ENCODE measurements around the gene MPZL1. TPM values are rescaled to one million over a fixed set of nuclear protein-coding genes. Genes with fewer than 3 reads are reported as not detected.

MPZL1 gene
- total RNA-seq, 4 donors from 2014 or later: 37.1 to 52.3 (median 39.9) TPM

DNA sequence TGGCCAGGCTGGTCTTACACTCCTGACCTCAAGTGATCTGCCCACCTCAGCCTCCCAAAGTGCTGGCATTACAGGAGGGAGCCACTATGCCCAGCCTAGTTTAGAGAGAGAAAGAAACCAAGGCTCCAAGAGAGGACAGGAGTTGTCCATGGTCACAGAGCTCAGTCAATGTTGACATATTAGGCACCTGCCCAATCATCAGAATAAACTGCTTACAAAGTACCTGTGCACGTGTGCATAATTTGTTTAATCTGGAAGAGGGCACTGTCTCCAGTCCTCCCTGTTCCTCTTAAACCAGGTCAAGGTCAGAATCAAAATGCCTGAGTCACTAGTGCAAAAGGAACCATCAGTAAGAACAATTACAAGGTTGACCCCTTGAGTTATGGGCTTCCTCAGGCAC, 20.3 kb upstream of the MPZL1 start:
- WGBS: 67% methylated on average over 1 of the region's 1 CpG
- TF ChIP-seq POLR2AphosphoS5 (IDR thresholded peaks at IDR 0.05): no peak
- TF ChIP-seq, protein P1, sequence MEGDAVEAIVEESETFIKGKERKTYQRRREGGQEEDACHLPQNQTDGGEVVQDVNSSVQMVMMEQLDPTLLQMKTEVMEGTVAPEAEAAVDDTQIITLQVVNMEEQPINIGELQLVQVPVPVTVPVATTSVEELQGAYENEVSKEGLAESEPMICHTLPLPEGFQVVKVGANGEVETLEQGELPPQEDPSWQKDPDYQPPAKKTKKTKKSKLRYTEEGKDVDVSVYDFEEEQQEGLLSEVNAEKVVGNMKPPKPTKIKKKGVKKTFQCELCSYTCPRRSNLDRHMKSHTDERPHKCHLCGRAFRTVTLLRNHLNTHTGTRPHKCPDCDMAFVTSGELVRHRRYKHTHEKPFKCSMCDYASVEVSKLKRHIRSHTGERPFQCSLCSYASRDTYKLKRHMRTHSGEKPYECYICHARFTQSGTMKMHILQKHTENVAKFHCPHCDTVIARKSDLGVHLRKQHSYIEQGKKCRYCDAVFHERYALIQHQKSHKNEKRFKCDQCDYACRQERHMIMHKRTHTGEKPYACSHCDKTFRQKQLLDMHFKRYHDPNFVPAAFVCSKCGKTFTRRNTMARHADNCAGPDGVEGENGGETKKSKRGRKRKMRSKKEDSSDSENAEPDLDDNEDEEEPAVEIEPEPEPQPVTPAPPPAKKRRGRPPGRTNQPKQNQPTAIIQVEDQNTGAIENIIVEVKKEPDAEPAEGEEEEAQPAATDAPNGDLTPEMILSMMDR (IDR thresholded peaks at IDR 0.05): no peak
- TF ChIP-seq EP300 (IDR thresholded peaks at IDR 0.05): no peak
- TF ChIP-seq POLR2A (IDR thresholded peaks at IDR 0.05): no peak
- peaks cover 11% of the 10 kb centered on the region for H3K4me1 ChIP-seq
- no peak overlapping the region for H3K4me3 ChIP-seq
- H3K36me3 ChIP-seq: peaks cover 3% of the 10 kb centered on the region
- H3K27me3 ChIP-seq: no peaks in the 10 kb centered on the region
- no peaks in the 10 kb centered on the region for H3K9me3 ChIP-seq
- no peak for DNase-seq (ENCODE audit: low spot score in 2 of 2)
- no peak overlapping the region for H3K27ac ChIP-seq

GRCh38 chr1:167703557-167703956, 18.2 kb upstream of the MPZL1 start:
- H3K4me1 ChIP-seq: no peaks in the 10 kb centered on the region
- 89% methylated on average over 1 of the region's 1 CpG for WGBS
- H3K27me3 ChIP-seq: no peaks in the 10 kb centered on the region
- DNase-seq (ENCODE audit: low spot score in 2 of 2): no peak
- no peaks in the 10 kb centered on the region for H3K9me3 ChIP-seq
- TF ChIP-seq POLR2A (IDR thresholded peaks at IDR 0.05): no peak
- TF ChIP-seq, protein P1 (IDR thresholded peaks at IDR 0.05): no peak
- no peak for TF ChIP-seq EP300 (IDR thresholded peaks at IDR 0.05)
- TF ChIP-seq POLR2AphosphoS5 (IDR thresholded peaks at IDR 0.05): no peak
- no peak overlapping the region for H3K27ac ChIP-seq
- peaks cover 3% of the 10 kb centered on the region for H3K36me3 ChIP-seq
- no peak overlapping the region for H3K4me3 ChIP-seq

DNA sequence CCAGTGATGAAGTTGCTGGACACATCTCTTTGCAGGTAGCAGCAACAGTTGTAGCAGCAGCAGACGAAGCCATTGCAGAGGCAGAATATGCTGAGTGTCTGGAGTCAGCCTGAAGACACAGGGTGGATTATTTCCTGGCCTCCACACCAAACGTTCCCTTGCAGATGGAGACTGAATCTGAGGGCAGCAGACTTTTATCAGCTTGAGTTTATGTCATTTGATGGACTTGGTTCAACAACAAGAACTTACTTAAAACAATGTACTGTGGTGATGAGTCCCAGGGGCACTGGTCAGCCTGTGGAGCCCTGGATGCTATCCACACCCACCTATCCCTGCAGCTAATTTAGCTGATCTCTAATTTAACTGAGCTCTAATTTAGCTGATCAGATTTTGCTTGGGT, 17.1 kb upstream of the MPZL1 start:
- H3K9me3 ChIP-seq: no peaks in the 10 kb centered on the region
- H3K4me3 ChIP-seq: no peak overlapping the region
- no peak for DNase-seq (ENCODE audit: low spot score in 2 of 2)
- H3K36me3 ChIP-seq: peaks cover 3% of the 10 kb centered on the region
- H3K4me1 ChIP-seq: no peaks in the 10 kb centered on the region
- H3K27ac ChIP-seq: no peak overlapping the region
- H3K27me3 ChIP-seq: no peaks in the 10 kb centered on the region
- TF ChIP-seq POLR2AphosphoS5 (IDR thresholded peaks at IDR 0.05): no peak
- no peak for TF ChIP-seq POLR2A (IDR thresholded peaks at IDR 0.05)
- TF ChIP-seq, protein P1 (IDR thresholded peaks at IDR 0.05): no peak
- no peak for TF ChIP-seq EP300 (IDR thresholded peaks at IDR 0.05)
- WGBS: 54% methylated on average over 2 of the region's 2 CpGs

- Histone ChIP-seq H3K4me3 (no peak overlapping the region), H3K36me3 (peaks cover 3% of the 10 kb centered on the region), H3K27ac (no peak overlapping the region), H3K27me3 (no peaks in the 10 kb centered on the region), H3K4me1 (no peaks in the 10 kb centered on the region), H3K9me3 (no peaks in the 10 kb centered on the region)
- TF ChIP-seq POLR2A (IDR thresholded peaks at IDR 0.05): no peak
- TF ChIP-seq EP300 (IDR thresholded peaks at IDR 0.05): no peak
- WGBS: 74% methylated on average over 6 of the region's 6 CpGs
- no peak for DNase-seq (ENCODE audit: low spot score in 2 of 2)
These were observed 16.5 kb upstream of the MPZL1 start for GRCh38 chr1:167705250-167705649.

DNA sequence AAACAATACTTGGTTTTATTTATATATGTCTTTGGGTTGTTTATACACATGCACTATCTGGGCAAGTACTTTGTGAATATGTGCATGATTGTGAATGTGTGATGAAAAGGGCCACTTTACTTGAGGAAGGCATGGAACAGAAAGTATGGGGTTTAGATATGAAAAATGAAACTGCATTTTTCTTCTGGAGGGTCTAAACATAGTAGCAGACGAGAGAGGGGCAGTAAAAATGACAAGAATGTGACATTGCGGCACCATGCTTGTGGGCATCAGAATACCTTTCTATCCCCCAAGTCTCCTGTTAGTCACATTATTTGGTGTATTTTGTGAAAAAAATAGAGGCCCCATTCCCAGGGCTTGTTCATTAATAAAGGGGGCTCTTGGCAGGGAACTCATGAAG, 15.4 kb upstream of the MPZL1 start:
- Histone ChIP-seq H3K27ac (no peak overlapping the region), H3K36me3 (peaks cover 3% of the 10 kb centered on the region), H3K27me3 (no peaks in the 10 kb centered on the region), H3K4me3 (no peak overlapping the region), H3K4me1 (no peaks in the 10 kb centered on the region), H3K9me3 (no peaks in the 10 kb centered on the region)
- WGBS: 84% methylated on average over 2 of the region's 2 CpGs
- DNase-seq (ENCODE audit: low spot score in 2 of 2): no peak
- TF ChIP-seq, protein P1 (IDR thresholded peaks at IDR 0.05): no peak
- TF ChIP-seq POLR2A (IDR thresholded peaks at IDR 0.05) (no peak), POLR2AphosphoS5 (IDR thresholded peaks at IDR 0.05) (no peak), EP300 (IDR thresholded peaks at IDR 0.05) (no peak)
